ENCODE data around the gene NBPF11.
"Not testable (repeated sequence)": the region's sequence is repeated elsewhere in the genome, so short reads cannot be mapped to it uniquely, and the experiment has no call there.

Gene NBPF11

GRCh38 chr1:148149050-148149815, 2.8 kb downstream of the NBPF11 start:
- not testable (repeated sequence) for DNase-seq

- not testable (repeated sequence) for DNase-seq
Measured at GRCh38 chr1:148147052-148147838, 4.8 kb downstream of the NBPF11 start.

GRCh38 chr1:148146191-148146997, 5.7 kb downstream of the NBPF11 start:
- DNase-seq = not testable (repeated sequence)

- DNase-seq = not testable (repeated sequence)
Measured at GRCh38 chr1:148143223-148143622, 8.9 kb downstream of the NBPF11 start.

- DNase-seq = not testable (repeated sequence)
Measured at GRCh38 chr1:148141936-148142335, 10.1 kb downstream of the NBPF11 start.

GRCh38 chr1:148138606-148139005, 13.5 kb downstream of the NBPF11 start:
- DNase-seq = not testable (repeated sequence)

GRCh38 chr1:148122341-148122740, 29.7 kb downstream of the NBPF11 start:
- DNase-seq = not testable (repeated sequence)

- not testable (repeated sequence) for DNase-seq
Measured at GRCh38 chr1:148120395-148120794, 31.7 kb downstream of the NBPF11 start.

- DNase-seq = not testable (repeated sequence)
Measured at GRCh38 chr1:148095732-148096131, 56.3 kb downstream of the NBPF11 start.

GRCh38 chr1:148086196-148086595, 65.9 kb downstream of the NBPF11 start:
- not testable (repeated sequence) for DNase-seq

GRCh38 chr1:148081205-148081604, 70.9 kb downstream of the NBPF11 start:
- DNase-seq = not testable (repeated sequence)

- not testable (repeated sequence) for DNase-seq
Measured at GRCh38 chr1:148078632-148079519, 73.2 kb downstream of the NBPF11 start.

GRCh38 chr1:148078090-148078489, 74.0 kb downstream of the NBPF11 start:
- DNase-seq = not testable (repeated sequence)

GRCh38 chr1:148077458-148077857, 74.6 kb downstream of the NBPF11 start:
- DNase-seq = not testable (repeated sequence)

GRCh38 chr1:148073392-148073791, 78.7 kb downstream of the NBPF11 start:
- DNase-seq = not testable (repeated sequence)

GRCh38 chr1:148068606-148069005, 83.5 kb downstream of the NBPF11 start:
- not testable (repeated sequence) for DNase-seq

- not testable (repeated sequence) for DNase-seq
Measured at GRCh38 chr1:148068201-148068600, 83.9 kb downstream of the NBPF11 start.

- DNase-seq = not testable (repeated sequence)
Measured at GRCh38 chr1:148060294-148060701, 91.8 kb downstream of the NBPF11 start.

- DNase-seq = not testable (repeated sequence)
Measured at GRCh38 chr1:148057384-148057783, 94.7 kb downstream of the NBPF11 start.

All from activated T-cell treated with anti-CD3 and anti-CD28 coated beads for 4 hours (primary cell).